ENCODE data around the gene HIF3A. TPM values are rescaled to one million over a fixed set of nuclear protein-coding genes. Genes with fewer than 3 reads are reported as not detected.

HIF3A gene
- total RNA-seq, 1 donor from 2014 or later, result 6.7 TPM

DNA sequence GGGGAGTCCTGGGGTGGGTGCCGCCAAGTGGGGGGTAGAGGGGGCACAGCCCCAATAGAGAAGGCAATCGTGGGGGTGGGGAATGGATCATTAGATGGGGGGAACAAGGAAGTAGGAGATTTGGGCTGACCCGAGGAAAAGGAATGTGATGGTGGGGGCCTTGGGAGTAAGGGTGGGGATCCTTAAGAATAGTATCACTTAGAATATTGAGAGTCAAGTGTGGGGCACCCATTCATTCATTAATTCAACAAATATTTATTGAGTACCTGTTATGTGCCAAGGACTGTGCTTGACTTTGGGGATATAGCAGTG lies 50.7 kb downstream of the HIF3A start:
- Mint-ChIP-seq H3K36me3 (peaks cover 6% of the 10 kb centered on the region), H3K4me1 (peaks cover 35% of the 10 kb centered on the region), H3K27me3 (ENCODE audit: insufficient read depth, low read depth) (peaks cover 11% of the 10 kb centered on the region), H3K4me3 (peak overlapping the region; percentile 95), H3K9me3 (no peaks in the 10 kb centered on the region), H3K27ac (peak overlapping the region; percentile 72)
- H2AFZ ChIP-seq (replicated peaks), result no peak overlapping the region
- H3K4me3 ChIP-seq, result peak overlapping the region; percentile 91
- no peak overlapping the region for H3K9ac ChIP-seq
- H3K79me2 ChIP-seq (ENCODE audit: low read depth), result peaks cover 55% of the 10 kb centered on the region
- H3K4me1 ChIP-seq, result peaks cover 6% of the 10 kb centered on the region
- no peak for DNase-seq (ENCODE audit: low spot score)
- H3K9me3 ChIP-seq (ENCODE audit: low read depth), result no peaks in the 10 kb centered on the region
- no peak for TF ChIP-seq EZH2phosphoT487 (IDR thresholded peaks at IDR 0.05)
- TF ChIP-seq, protein P1, sequence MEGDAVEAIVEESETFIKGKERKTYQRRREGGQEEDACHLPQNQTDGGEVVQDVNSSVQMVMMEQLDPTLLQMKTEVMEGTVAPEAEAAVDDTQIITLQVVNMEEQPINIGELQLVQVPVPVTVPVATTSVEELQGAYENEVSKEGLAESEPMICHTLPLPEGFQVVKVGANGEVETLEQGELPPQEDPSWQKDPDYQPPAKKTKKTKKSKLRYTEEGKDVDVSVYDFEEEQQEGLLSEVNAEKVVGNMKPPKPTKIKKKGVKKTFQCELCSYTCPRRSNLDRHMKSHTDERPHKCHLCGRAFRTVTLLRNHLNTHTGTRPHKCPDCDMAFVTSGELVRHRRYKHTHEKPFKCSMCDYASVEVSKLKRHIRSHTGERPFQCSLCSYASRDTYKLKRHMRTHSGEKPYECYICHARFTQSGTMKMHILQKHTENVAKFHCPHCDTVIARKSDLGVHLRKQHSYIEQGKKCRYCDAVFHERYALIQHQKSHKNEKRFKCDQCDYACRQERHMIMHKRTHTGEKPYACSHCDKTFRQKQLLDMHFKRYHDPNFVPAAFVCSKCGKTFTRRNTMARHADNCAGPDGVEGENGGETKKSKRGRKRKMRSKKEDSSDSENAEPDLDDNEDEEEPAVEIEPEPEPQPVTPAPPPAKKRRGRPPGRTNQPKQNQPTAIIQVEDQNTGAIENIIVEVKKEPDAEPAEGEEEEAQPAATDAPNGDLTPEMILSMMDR (IDR thresholded peaks at IDR 0.05), result no peak
- TF ChIP-seq EZH2 (IDR thresholded peaks at IDR 0.05), result no peak
- H3F3A ChIP-seq (ENCODE audit: low read depth), result peaks cover 3% of the 10 kb centered on the region
- H3K36me3 ChIP-seq, result no peaks in the 10 kb centered on the region
- peak overlapping the region; percentile 77 for H3K4me2 ChIP-seq
- H3K27ac ChIP-seq, result no peak overlapping the region
- peaks cover 50% of the 10 kb centered on the region for H4K20me1 ChIP-seq (ENCODE audit: low read depth)
- H3K27me3 ChIP-seq, result no peaks in the 10 kb centered on the region

DNA sequence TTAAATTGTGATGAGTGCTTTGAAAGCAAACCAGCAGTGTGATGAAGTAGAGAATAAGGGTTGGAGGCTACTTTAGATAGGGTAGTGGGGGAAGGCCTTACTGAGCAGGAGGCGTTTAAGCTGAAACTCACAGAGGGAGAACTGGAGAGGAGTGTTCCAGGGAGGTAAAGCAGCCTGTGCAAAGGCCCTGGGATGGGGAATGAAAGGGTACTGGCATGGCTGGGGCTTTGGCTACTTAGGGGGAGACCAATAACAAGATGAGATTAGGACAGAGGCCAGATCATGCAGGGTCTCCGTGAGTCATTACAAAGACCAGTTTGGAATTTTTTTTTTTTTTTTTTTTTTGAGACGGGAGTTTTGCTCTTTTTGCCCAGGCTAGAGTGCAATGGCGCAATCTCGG lies 51.1 kb downstream of the HIF3A start:
- Histone ChIP-seq H3F3A (ENCODE audit: low read depth) (peaks cover 3% of the 10 kb centered on the region), H2AFZ (replicated peaks) (no peak overlapping the region), H3K27ac (no peak overlapping the region), H3K27me3 (no peaks in the 10 kb centered on the region), H4K20me1 (ENCODE audit: low read depth) (peaks cover 54% of the 10 kb centered on the region), H3K36me3 (no peaks in the 10 kb centered on the region), H3K4me2 (peak overlapping the region; percentile 77), H3K4me3 (peak overlapping the region; percentile 91), H3K79me2 (ENCODE audit: low read depth) (peaks cover 60% of the 10 kb centered on the region), H3K9ac (no peak overlapping the region), H3K4me1 (peaks cover 6% of the 10 kb centered on the region), H3K9me3 (ENCODE audit: low read depth) (no peaks in the 10 kb centered on the region)
- peaks cover 9% of the 10 kb centered on the region for H3K27me3 Mint-ChIP-seq (ENCODE audit: insufficient read depth, low read depth)
- peaks cover 6% of the 10 kb centered on the region for H3K36me3 Mint-ChIP-seq
- H3K27ac Mint-ChIP-seq, result no peak overlapping the region
- no peak for DNase-seq (ENCODE audit: low spot score)
- TF ChIP-seq EZH2phosphoT487 (IDR thresholded peaks at IDR 0.05), result no peak
- no peak for TF ChIP-seq EZH2 (IDR thresholded peaks at IDR 0.05)
- TF ChIP-seq, protein P1 (IDR thresholded peaks at IDR 0.05), result no peak
- peaks cover 38% of the 10 kb centered on the region for H3K4me1 Mint-ChIP-seq
- peak overlapping the region; percentile 95 for H3K4me3 Mint-ChIP-seq
- no peaks in the 10 kb centered on the region for H3K9me3 Mint-ChIP-seq

DNA sequence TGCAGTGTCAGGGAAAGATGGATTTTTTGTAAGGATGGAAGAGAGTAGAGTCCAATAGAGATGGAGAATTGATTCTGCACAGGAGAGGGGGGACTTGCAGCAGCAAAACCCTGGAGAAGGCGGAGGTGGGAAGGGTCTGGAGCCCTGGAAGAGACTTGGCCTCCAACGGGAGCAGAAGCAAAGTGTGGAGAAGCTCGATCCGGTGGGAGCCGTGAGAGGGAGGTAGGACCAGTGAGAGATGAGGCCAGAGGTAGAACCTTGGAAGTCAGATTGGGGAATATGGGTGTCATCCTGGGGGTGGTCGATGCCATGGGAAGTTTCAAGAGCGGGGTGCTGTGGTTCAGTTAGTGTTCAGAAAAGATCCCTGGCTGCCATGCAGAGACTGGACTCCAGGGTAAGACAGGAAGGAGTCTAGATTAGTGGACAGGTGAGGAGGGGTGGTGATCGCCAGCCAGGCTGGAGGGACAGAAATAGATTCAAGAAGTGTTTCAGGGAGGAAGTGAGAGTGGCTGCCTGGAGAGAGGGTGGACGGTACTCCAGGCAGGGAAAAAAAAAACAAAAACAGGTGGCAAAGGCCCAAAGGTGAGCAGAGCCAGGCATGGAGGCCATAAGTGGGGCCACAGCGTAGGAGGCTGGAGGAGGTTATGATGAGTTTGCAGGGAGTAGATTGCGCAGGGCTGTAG lies 52.6 kb downstream of the HIF3A start:
- H3K36me3 Mint-ChIP-seq, result peaks cover 9% of the 10 kb centered on the region
- H3K9me3 ChIP-seq (ENCODE audit: low read depth), result no peaks in the 10 kb centered on the region
- H3K36me3 ChIP-seq, result no peaks in the 10 kb centered on the region
- peak overlapping the region; percentile 16 for H3K27ac Mint-ChIP-seq
- peaks cover 60% of the 10 kb centered on the region for H3K79me2 ChIP-seq (ENCODE audit: low read depth)
- no peaks in the 10 kb centered on the region for H3K27me3 ChIP-seq
- H3K27me3 Mint-ChIP-seq (ENCODE audit: insufficient read depth, low read depth), result peaks cover 5% of the 10 kb centered on the region
- peaks cover 3% of the 10 kb centered on the region for H3F3A ChIP-seq (ENCODE audit: low read depth)
- no peak overlapping the region for H3K27ac ChIP-seq
- TF ChIP-seq EZH2phosphoT487 (IDR thresholded peaks at IDR 0.05) (no peak), EZH2 (IDR thresholded peaks at IDR 0.05) (no peak)
- TF ChIP-seq, protein P1 (IDR thresholded peaks at IDR 0.05), result no peak
- H3K9ac ChIP-seq, result no peak overlapping the region
- H3K9me3 Mint-ChIP-seq, result no peaks in the 10 kb centered on the region
- no peak for DNase-seq (ENCODE audit: low spot score)
- peaks cover 38% of the 10 kb centered on the region for H3K4me1 Mint-ChIP-seq
- H3K4me3 Mint-ChIP-seq, result peak overlapping the region; percentile 41
- H3K4me2 ChIP-seq, result no peak overlapping the region
- H4K20me1 ChIP-seq (ENCODE audit: low read depth), result peaks cover 62% of the 10 kb centered on the region
- peaks cover 6% of the 10 kb centered on the region for H3K4me1 ChIP-seq
- no peak overlapping the region for H2AFZ ChIP-seq (replicated peaks)
- H3K4me3 ChIP-seq, result no peak overlapping the region

Data from neural progenitor cell (in vitro differentiated cells).